Measurements from ENCODE around the gene MAGEE1.

MAGEE1 gene

GRCh38 chrX:76427560-76428242 is at the start of gene MAGEE1:
Gene MAGEE1 (plus strand): TSS chrX:76427710. CDS start chrX:76427931, 221 bp downstream.
- in situ Hi-C loops (cut with MboI; ENCODE audit: low sequenced_read_pairs), result no loop called here

GRCh38 chrX:76398970-76399369 is 28.5 kb upstream of the MAGEE1 start:
- in situ Hi-C loops (cut with MboI; ENCODE audit: low sequenced_read_pairs), result no loop called here

- in situ Hi-C loops (cut with MboI; ENCODE audit: low sequenced_read_pairs), result no loop called here
Observed at GRCh38 chrX:76407795-76408194, 19.7 kb upstream of the MAGEE1 start.

- in situ Hi-C loops (cut with MboI; ENCODE audit: low sequenced_read_pairs), result no loop called here
Observed at GRCh38 chrX:76420237-76420636, 7.3 kb upstream of the MAGEE1 start.

GRCh38 chrX:76428243-76429130 is 977 bp downstream of the MAGEE1 start:
- in situ Hi-C loops (cut with MboI; ENCODE audit: low sequenced_read_pairs), result no loop called here

GRCh38 chrX:76433219-76433618 is 5.7 kb downstream of the MAGEE1 start:
- in situ Hi-C loops (cut with MboI; ENCODE audit: low sequenced_read_pairs), result no loop called here

GRCh38 chrX:76434103-76434741 is 6.7 kb downstream of the MAGEE1 start:
- in situ Hi-C loops (cut with MboI; ENCODE audit: low sequenced_read_pairs), result no loop called here

- in situ Hi-C loops (cut with MboI; ENCODE audit: low sequenced_read_pairs), result no loop called here
Observed at GRCh38 chrX:76439188-76439587, 11.7 kb downstream of the MAGEE1 start.

GRCh38 chrX:76453737-76454406 is 26.4 kb downstream of the MAGEE1 start:
- in situ Hi-C loops (cut with MboI; ENCODE audit: low sequenced_read_pairs), result no loop called here

- in situ Hi-C loops (cut with MboI; ENCODE audit: low sequenced_read_pairs), result no loop called here
Observed at GRCh38 chrX:76454456-76454927, 27.0 kb downstream of the MAGEE1 start.

- in situ Hi-C loops (cut with MboI; ENCODE audit: low sequenced_read_pairs), result no loop called here
Observed at GRCh38 chrX:76477353-76477752, 49.8 kb downstream of the MAGEE1 start.
